ENCODE results near the gene FBN3. TPM values are rescaled to one million over a fixed set of nuclear protein-coding genes. Genes with fewer than 3 reads are reported as not detected.
"Not testable (repeated sequence)": the region's sequence is repeated elsewhere in the genome, so short reads cannot be mapped to it uniquely, and the experiment has no call there.

The FBN3 gene
- total and polyA plus RNA-seq, 5 donors, result not detected

- no peak for ATAC-seq
- WGBS, result 78% methylated on average over 5 of the region's 5 CpGs
- Histone ChIP-seq H3K9me3 (ENCODE audit: control insufficient read depth, low read length) (no peaks in the 10 kb centered on the region), H3K27ac (ENCODE audit: low read length) (no peak overlapping the region), H3K27me3 (ENCODE audit: control insufficient read depth, insufficient read depth) (no peaks in the 10 kb centered on the region), H3K4me3 (ENCODE audit: low read length) (no peak overlapping the region), H3K4me1 (ENCODE audit: control insufficient read depth, insufficient read depth, low read length) (no peaks in the 10 kb centered on the region)
- intact Hi-C loops (cut with DNase I), result no loop called here
- no peak for DNase-seq
Observed at GRCh38 chr19:8025316-8025715, 124.1 kb downstream of the FBN3 start.

GRCh38 chr19:8024256-8024655, 125.1 kb downstream of the FBN3 start:
- intact Hi-C loops (cut with DNase I); ATAC-seq; H3K4me1 ChIP-seq (ENCODE audit: control insufficient read depth, insufficient read depth, low read length); H3K27ac ChIP-seq (ENCODE audit: low read length); H3K27me3 ChIP-seq (ENCODE audit: control insufficient read depth, insufficient read depth); DNase-seq; H3K4me3 ChIP-seq (ENCODE audit: low read length); H3K9me3 ChIP-seq (ENCODE audit: control insufficient read depth, low read length): not testable (repeated sequence)
- WGBS, result 95% methylated on average over 3 of the region's 3 CpGs

DNA sequence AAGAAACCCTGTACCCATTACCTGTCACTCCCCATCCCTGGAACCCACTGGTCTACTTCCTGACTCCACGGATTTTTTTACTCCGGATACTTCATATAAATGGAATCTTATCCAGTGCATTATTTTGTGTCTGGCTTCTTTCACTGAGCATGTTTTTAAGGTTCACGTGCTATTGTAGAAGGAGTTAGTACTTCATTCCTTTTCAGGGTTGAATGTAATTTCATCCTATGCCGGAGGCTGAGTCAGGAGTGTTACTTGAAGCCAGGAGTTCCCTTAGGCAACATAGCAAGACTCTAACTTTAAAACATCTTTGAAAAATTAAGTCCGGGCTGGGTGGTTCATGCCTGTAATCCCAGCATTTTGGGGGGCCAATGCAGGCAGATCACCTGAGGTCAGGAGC, 126.0 kb downstream of the FBN3 start:
- Histone ChIP-seq H3K4me1 (ENCODE audit: control insufficient read depth, insufficient read depth, low read length) (no peaks in the 10 kb centered on the region), H3K27me3 (ENCODE audit: control insufficient read depth, insufficient read depth) (no peaks in the 10 kb centered on the region), H3K9me3 (ENCODE audit: control insufficient read depth, low read length) (no peaks in the 10 kb centered on the region), H3K27ac (ENCODE audit: low read length) (no peak overlapping the region), H3K4me3 (ENCODE audit: low read length) (no peak overlapping the region)
- intact Hi-C loops (cut with DNase I), result no loop called here
- no peak for DNase-seq
- ATAC-seq, result no peak
- 86% methylated on average over 5 of the region's 5 CpGs for WGBS

DNA sequence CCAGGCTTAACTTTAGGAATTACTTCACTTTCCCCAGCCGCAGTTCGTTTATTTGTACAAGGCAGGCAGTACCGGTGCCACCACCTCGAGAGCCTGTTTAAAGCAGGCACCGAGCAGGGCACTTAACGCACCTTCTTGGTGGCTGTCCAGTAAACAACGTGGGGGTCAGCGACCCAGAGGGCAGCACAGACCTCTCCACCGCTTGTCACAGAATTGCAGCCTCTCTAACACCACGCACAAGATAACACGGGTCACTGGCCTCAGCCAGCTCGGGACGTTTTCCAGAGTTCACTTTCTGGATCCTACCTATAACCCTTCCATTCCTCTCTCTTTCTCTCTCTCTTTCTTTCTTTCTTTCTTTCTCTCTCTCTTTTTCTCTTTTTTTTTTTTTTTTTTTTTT, 127.1 kb downstream of the FBN3 start:
- no peak for ATAC-seq
- WGBS, result 79% methylated on average over 13 of the region's 13 CpGs
- intact Hi-C loops (cut with DNase I), result no loop called here

DNA sequence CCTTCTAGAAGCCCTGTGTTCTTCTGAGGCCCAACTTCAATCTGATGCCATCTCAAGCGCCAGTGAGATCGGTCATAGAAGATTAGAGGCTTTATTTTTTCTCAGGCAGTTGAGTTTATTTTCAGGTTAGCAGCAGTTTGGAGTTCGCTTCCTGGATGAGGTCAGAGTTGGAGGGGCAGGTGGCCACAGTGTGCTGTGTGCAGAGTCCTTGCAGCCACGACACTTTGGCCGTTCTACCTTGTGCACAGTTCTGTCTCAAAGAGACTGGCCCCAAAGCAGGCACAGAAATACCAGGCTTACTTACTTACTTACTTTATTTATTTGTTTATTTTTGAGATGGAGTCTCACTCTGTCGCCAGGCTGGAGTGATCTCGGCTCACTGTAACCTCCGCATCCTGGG, 128.0 kb downstream of the FBN3 start:
- Histone ChIP-seq H3K4me3 (ENCODE audit: low read length) (no peak overlapping the region), H3K27ac (ENCODE audit: low read length) (no peak overlapping the region), H3K4me1 (ENCODE audit: control insufficient read depth, insufficient read depth, low read length) (no peaks in the 10 kb centered on the region), H3K9me3 (ENCODE audit: control insufficient read depth, low read length) (no peaks in the 10 kb centered on the region), H3K27me3 (ENCODE audit: control insufficient read depth, insufficient read depth) (no peaks in the 10 kb centered on the region)
- WGBS, result 89% methylated on average over 8 of the region's 8 CpGs
- intact Hi-C loops (cut with DNase I), result no loop called here
- ATAC-seq (no peak), DNase-seq (no peak)

More for the DNA sequence above, 127.1 kb downstream of the FBN3 start:
- Histone ChIP-seq H3K9me3 (ENCODE audit: control insufficient read depth, low read length) (no peaks in the 10 kb centered on the region), H3K27me3 (ENCODE audit: control insufficient read depth, insufficient read depth) (no peaks in the 10 kb centered on the region), H3K4me3 (ENCODE audit: low read length) (no peak overlapping the region), H3K27ac (ENCODE audit: low read length) (no peak overlapping the region), H3K4me1 (ENCODE audit: control insufficient read depth, insufficient read depth, low read length) (no peaks in the 10 kb centered on the region)
- DNase-seq, result no peak

DNA sequence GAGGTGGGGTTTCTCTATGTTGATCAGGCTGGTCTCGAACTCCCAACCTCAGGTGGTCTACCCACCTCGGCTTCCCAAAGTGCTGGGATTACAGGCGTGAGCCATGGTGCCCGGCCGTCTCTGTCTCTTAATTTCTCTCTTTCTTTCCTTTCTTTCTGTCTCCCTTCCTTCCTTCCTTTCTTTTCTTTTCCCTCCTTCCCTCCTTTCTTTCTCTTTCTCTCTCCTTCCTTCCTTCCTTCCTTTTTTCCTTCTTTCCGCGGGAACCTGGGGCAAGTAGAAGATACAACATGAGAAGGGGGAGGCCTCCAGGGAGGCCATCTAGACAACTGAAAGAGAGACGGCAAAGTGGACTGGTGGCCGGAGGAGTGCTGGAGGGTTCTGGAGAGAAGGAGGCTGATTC, 128.7 kb downstream of the FBN3 start:
- intact Hi-C loops (cut with DNase I), result no loop called here
- Histone ChIP-seq H3K27ac (ENCODE audit: low read length) (no peak overlapping the region), H3K9me3 (ENCODE audit: control insufficient read depth, low read length) (no peaks in the 10 kb centered on the region), H3K27me3 (ENCODE audit: control insufficient read depth, insufficient read depth) (no peaks in the 10 kb centered on the region), H3K4me3 (ENCODE audit: low read length) (no peak overlapping the region), H3K4me1 (ENCODE audit: control insufficient read depth, insufficient read depth, low read length) (no peaks in the 10 kb centered on the region)
- 72% methylated on average over 9 of the region's 9 CpGs for WGBS
- no peak for ATAC-seq
- DNase-seq, result no peak

- Histone ChIP-seq H3K4me1 (ENCODE audit: control insufficient read depth, insufficient read depth, low read length) (no peaks in the 10 kb centered on the region), H3K27ac (ENCODE audit: low read length) (no peak overlapping the region), H3K27me3 (ENCODE audit: control insufficient read depth, insufficient read depth) (no peaks in the 10 kb centered on the region), H3K9me3 (ENCODE audit: control insufficient read depth, low read length) (no peaks in the 10 kb centered on the region), H3K4me3 (ENCODE audit: low read length) (no peak overlapping the region)
- intact Hi-C loops (cut with DNase I), result no loop called here
- WGBS, result 76% methylated on average over 14 of the region's 14 CpGs
- DNase-seq (no peak), ATAC-seq (peak in 1 of 2 donors; percentile 38)
Observed at GRCh38 chr19:8017808-8018207, 131.6 kb downstream of the FBN3 start.

Other genes with a start within 250 kb of the FBN3 start
- 10 to 100 TPM; 23.2 to 32.6 (median 28.5) TPM for gene MAP2K7, start 245.7 kb downstream of the FBN3 start, total RNA-seq
- 26.9 TPM for gene MAP2K7, start 245.7 kb downstream of the FBN3 start, polyA plus RNA-seq
- 10 to 100 TPM in 3 of 4 donors, 1 to 10 TPM in 1; 8.0 to 17.6 (median 14.5) TPM for gene TGFBR3L, start 234.8 kb downstream of the FBN3 start, total RNA-seq
- 2.4 TPM for gene TGFBR3L, start 234.8 kb downstream of the FBN3 start, polyA plus RNA-seq
- gene SNAPC2, start 229.3 kb downstream of the FBN3 start, total RNA-seq, result 10 to 100 TPM in 3 of 4 donors, 1 to 10 TPM in 1; 9.6 to 14.4 (median 11.0) TPM
- gene SNAPC2, start 229.3 kb downstream of the FBN3 start, polyA plus RNA-seq, result 12.2 TPM
- gene CTXN1, start 223.5 kb downstream of the FBN3 start, total RNA-seq, result under 1 TPM in 2 of 4 donors, not detected in 2; 0.24 to 0.34 TPM
- 0.16 TPM for gene CTXN1, start 223.5 kb downstream of the FBN3 start, polyA plus RNA-seq
- 10 to 100 TPM; 51.1 to 88.9 (median 64.0) TPM for gene TIMM44, start 205.9 kb downstream of the FBN3 start, total RNA-seq
- 64.6 TPM for gene TIMM44, start 205.9 kb downstream of the FBN3 start, polyA plus RNA-seq
- gene ELAVL1, start 144.0 kb downstream of the FBN3 start, total RNA-seq, result 10 to 100 TPM; 55.4 to 67.5 (median 64.6) TPM
- 28.4 TPM for gene ELAVL1, start 144.0 kb downstream of the FBN3 start, polyA plus RNA-seq
- not detected for gene CCL25, start 96.8 kb downstream of the FBN3 start, total RNA-seq
- not detected for gene CCL25, start 96.8 kb downstream of the FBN3 start, polyA plus RNA-seq
- 10 to 100 TPM; 16.1 to 20.9 (median 18.5) TPM for gene CERS4, start 59.8 kb upstream of the FBN3 start, total RNA-seq
- 10.2 TPM for gene CERS4, start 59.8 kb upstream of the FBN3 start, polyA plus RNA-seq
- gene CD320, start 158.8 kb upstream of the FBN3 start, total RNA-seq, result 10 to 100 TPM; 28.9 to 37.4 (median 32.6) TPM
- gene CD320, start 158.8 kb upstream of the FBN3 start, polyA plus RNA-seq, result 44.0 TPM
- 10 to 100 TPM; 64.4 to 90.4 (median 74.0) TPM for gene NDUFA7, start 171.8 kb upstream of the FBN3 start, total RNA-seq
- 268 TPM for gene NDUFA7, start 171.8 kb upstream of the FBN3 start, polyA plus RNA-seq
- gene RPS28, start 171.9 kb upstream of the FBN3 start, total RNA-seq, result 1,000 to 10,000 TPM in 2 of 4 donors, 100 to 1,000 TPM in 2; 887 to 1,230 (median 1,019) TPM
- gene RPS28, start 171.9 kb upstream of the FBN3 start, polyA plus RNA-seq, result 621 TPM
- gene KANK3, start 193.7 kb upstream of the FBN3 start, total RNA-seq, result 10 to 100 TPM; 10.1 to 14.0 (median 13.2) TPM
- 12.5 TPM for gene KANK3, start 193.7 kb upstream of the FBN3 start, polyA plus RNA-seq
- 10 to 100 TPM in 1 of 4 donors, 1 to 10 TPM in 3; 5.9 to 89.3 (median 7.8) TPM for gene ANGPTL4, start 214.6 kb upstream of the FBN3 start, total RNA-seq
- 24.1 TPM for gene ANGPTL4, start 214.6 kb upstream of the FBN3 start, polyA plus RNA-seq
- gene RAB11B, start 240.8 kb upstream of the FBN3 start, total RNA-seq, result 100 to 1,000 TPM; 145 to 201 (median 158) TPM
- 157 TPM for gene RAB11B, start 240.8 kb upstream of the FBN3 start, polyA plus RNA-seq